ENCODE data around the gene PODXL. TPM values are rescaled to one million over a fixed set of nuclear protein-coding genes. Genes with fewer than 3 reads are reported as not detected.

PODXL gene
- polyA plus RNA-seq, 2 of the 4 experiments (the other 2 are of a cell fraction) = 13.2 to 35.3 TPM

- FAIRE-seq = no peak
- Histone ChIP-seq H3K4me1 (peaks cover 18% of the 10 kb centered on the region), H3K9me3 (no peaks in the 10 kb centered on the region), H3K4me3 (no peak overlapping the region), H3K4me2 (no peak overlapping the region), H3K27ac (no peak overlapping the region)
- ChIA-PET POLR2A (no interaction called here), CTCF (interaction anchor here (0.8 to 9.3 kb wide), 5 partner anchors 17 to 105 kb away, joined by 3 to 99 read pairs (median 4); no protein-coding TSS in a partner anchor)
- 81% methylated on average over 5 of the region's 5 CpGs for WGBS (ENCODE audit: missing lambda C conversion rate)
- no peak for DNase-seq (ENCODE audit: low read depth in 1 of 2, low spot score in 1 of 2)
- ATAC-seq = no peak
- TF ChIP-seq SREBF2 (IDR thresholded peaks at IDR 0.05) = no peak
- no peak for TF ChIP-seq RFX5 (IDR thresholded peaks at IDR 0.05)
- no peak for TF ChIP-seq JUN (IDR thresholded peaks at IDR 0.05)
- TF ChIP-seq HOXB13 (CRISPR knock-in tag; IDR thresholded peaks at IDR 0.05; ENCODE audit: low read depth) = no peak
- no peak for TF ChIP-seq CHD4 (IDR thresholded peaks at IDR 0.05; ENCODE audit: borderline replicate concordance)
- TF ChIP-seq NPAS2 (CRISPR knock-in tag; IDR thresholded peaks at IDR 0.05; ENCODE audit: borderline replicate concordance) = no peak
- no peak for TF ChIP-seq GATA3 (IDR thresholded peaks at IDR 0.05; ENCODE audit: borderline replicate concordance)
- TF ChIP-seq HEYL (CRISPR knock-in tag; IDR thresholded peaks at IDR 0.05) = no peak
- no peak for TF ChIP-seq HDAC2 (IDR thresholded peaks at IDR 0.05)
- no peak for TF ChIP-seq HMGXB4 (CRISPR knock-in tag; IDR thresholded peaks at IDR 0.05; ENCODE audit: borderline replicate concordance)
- TF ChIP-seq MAX (IDR thresholded peaks at IDR 0.05) = no peak
These were observed 5.6 kb downstream of the PODXL start for GRCh38 chr7:131550846-131551245.

- 86% methylated on average over 2 of the region's 2 CpGs for WGBS (ENCODE audit: missing lambda C conversion rate)
- no peak overlapping the region for H3K4me3 ChIP-seq
- DNase-seq (ENCODE audit: low read depth in 1 of 2, low spot score in 1 of 2) (no peak), ATAC-seq (no peak), FAIRE-seq (no peak)
- no peak overlapping the region for H3K27ac ChIP-seq
- H3K4me2 ChIP-seq = no peak overlapping the region
- ChIA-PET CTCF (interaction anchor here (0.6 to 9.3 kb wide), 7 partner anchors 9 to 108 kb away, joined by 3 to 99 read pairs (median 7); no protein-coding TSS in a partner anchor), POLR2A (no interaction called here)
- H3K9me3 ChIP-seq = no peaks in the 10 kb centered on the region
- H3K4me1 ChIP-seq = peaks cover 17% of the 10 kb centered on the region
- TF ChIP-seq POLR2A (IDR thresholded peaks at IDR 0.05; ENCODE audit: low read length) = no peak
- TF ChIP-seq ZFP36 (IDR thresholded peaks at IDR 0.05; ENCODE audit: borderline replicate concordance, partially characterized antibody) = no peak
- TF ChIP-seq HMGXB4 (CRISPR knock-in tag; IDR thresholded peaks at IDR 0.05; ENCODE audit: borderline replicate concordance) = no peak
- TF ChIP-seq HEYL (CRISPR knock-in tag; IDR thresholded peaks at IDR 0.05) = no peak
- no peak for TF ChIP-seq ZNF302 (CRISPR knock-in tag; IDR thresholded peaks at IDR 0.05)
- no peak for TF ChIP-seq FOXS1 (CRISPR knock-in tag; IDR thresholded peaks at IDR 0.05)
- TF ChIP-seq CEBPB (IDR thresholded peaks at IDR 0.05) = no peak
These were observed 8.1 kb downstream of the PODXL start for GRCh38 chr7:131548371-131548770.

GRCh38 chr7:131547589-131547988 is 8.8 kb downstream of the PODXL start:
- Histone ChIP-seq H3K27ac (no peak overlapping the region), H3K4me2 (no peak overlapping the region), H3K4me3 (no peak overlapping the region), H3K9me3 (no peaks in the 10 kb centered on the region), H3K4me1 (peaks cover 17% of the 10 kb centered on the region)
- no peak for ATAC-seq
- no peak for DNase-seq (ENCODE audit: low read depth in 1 of 2, low spot score in 1 of 2)
- FAIRE-seq = no peak
- ChIA-PET POLR2A (no interaction called here), CTCF (interaction anchor here (0.6 to 9.3 kb wide), 12 partner anchors 9 to 124 kb away, joined by 3 to 99 read pairs (median 4); no protein-coding TSS in a partner anchor)
- 88% methylated on average over 8 of the region's 8 CpGs for WGBS (ENCODE audit: missing lambda C conversion rate)
- TF ChIP-seq KDM1A (IDR thresholded peaks at IDR 0.05; ENCODE audit: low read depth) = no peak
- no peak for TF ChIP-seq JUN (IDR thresholded peaks at IDR 0.05)
- TF ChIP-seq MAZ (IDR thresholded peaks at IDR 0.05; ENCODE audit: borderline replicate concordance, low read depth, low read length) = no peak

Measured in A549 (cell line).